HG03439 (cell line): Measurements from ENCODE around the gene MED26.

Source experiments
- ATAC-seq: cut with Tn5 transposase; IDR thresholded peaks from one replicate; pipeline ENCODE4 v1.9.1; 2021; ENCODE audit warnings: mild to moderate bottlenecking, moderate library complexity; ENCODE audit not compliant: unreplicated experiment

Gene MED26

GRCh38 chr19:16590876-16591802, 36.9 kb downstream of the MED26 start:
- ATAC-seq, result no peak

DNA sequence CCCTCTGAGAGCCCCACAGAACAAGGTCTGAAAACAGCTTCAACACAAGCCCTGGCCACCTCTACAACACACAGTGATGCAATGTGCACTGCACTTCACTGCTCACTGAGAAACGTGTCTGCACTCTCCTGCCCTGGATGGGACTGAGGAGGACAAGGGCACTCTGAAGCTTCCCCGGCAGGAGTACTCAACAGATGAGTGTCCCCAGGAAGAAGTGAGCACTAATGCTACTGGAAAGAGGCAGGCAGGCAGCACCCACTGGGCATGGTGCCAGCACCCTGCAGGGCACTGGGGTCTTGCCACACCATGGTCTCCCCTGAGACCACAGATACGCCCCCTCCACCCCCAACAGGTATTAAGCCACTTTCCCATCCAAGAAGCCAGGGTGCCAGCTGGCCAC, 38.1 kb downstream of the MED26 start:
- no peak for ATAC-seq

GRCh38 chr19:16588824-16589577, 39.0 kb downstream of the MED26 start:
- ATAC-seq, result no peak

- ATAC-seq, result peak; percentile 36
Observed at GRCh38 chr19:16587833-16588823, 39.9 kb downstream of the MED26 start.

- ATAC-seq, result no peak
Observed at GRCh38 chr19:16586991-16587832, 40.8 kb downstream of the MED26 start.

DNA sequence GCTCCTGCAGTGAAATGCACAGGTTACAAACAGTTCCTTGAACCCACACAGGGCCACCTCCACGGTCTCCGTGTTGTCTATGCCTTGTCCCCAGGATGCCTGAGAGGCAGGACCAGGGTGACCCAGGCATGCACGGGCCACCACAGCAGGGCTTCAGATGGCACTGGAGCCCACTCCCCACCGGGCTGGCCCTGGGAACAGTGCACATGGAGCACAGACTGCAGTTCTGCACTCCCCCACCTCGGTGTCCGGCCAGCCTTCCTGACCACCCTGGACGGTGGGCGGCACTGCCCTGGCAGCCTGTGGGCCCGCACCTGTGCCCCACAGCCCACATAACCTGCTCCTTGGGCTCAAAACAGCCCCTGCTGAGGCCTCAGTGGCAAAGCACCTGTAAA, 41.5 kb downstream of the MED26 start:
- no peak for ATAC-seq

DNA sequence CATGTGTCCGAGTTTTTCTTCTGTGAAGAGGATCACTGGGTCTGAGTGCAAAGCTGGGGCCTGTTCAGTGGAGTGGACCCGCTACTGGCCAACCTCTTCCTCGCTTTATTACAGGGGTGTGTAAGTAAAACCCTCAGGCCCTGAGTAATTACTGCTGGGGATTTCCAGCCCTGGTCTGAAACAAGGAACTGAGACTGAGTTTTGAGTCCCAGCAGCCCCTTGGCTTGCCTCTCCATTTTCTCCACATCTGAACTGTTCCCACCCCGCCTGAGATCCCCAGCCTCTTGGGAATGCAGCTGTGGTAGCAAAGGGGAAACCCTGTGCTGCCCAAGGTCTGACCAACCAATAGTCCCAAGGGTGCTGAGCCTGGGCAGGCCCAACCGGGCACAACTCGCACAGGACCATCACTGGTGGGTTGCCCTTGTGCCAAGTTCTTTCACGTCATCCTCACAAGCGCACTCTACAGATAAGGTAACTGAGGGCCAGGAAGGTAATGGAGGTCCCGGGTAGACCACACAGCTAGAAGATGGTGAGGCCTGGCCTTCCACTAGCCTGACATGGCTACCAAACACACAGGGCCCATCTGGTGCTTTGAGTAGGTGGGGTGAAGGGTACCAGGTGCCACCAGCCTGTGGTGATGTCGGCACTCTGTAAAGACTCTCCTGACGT, 42.1 kb downstream of the MED26 start:
- ATAC-seq, result peak; percentile 28

DNA sequence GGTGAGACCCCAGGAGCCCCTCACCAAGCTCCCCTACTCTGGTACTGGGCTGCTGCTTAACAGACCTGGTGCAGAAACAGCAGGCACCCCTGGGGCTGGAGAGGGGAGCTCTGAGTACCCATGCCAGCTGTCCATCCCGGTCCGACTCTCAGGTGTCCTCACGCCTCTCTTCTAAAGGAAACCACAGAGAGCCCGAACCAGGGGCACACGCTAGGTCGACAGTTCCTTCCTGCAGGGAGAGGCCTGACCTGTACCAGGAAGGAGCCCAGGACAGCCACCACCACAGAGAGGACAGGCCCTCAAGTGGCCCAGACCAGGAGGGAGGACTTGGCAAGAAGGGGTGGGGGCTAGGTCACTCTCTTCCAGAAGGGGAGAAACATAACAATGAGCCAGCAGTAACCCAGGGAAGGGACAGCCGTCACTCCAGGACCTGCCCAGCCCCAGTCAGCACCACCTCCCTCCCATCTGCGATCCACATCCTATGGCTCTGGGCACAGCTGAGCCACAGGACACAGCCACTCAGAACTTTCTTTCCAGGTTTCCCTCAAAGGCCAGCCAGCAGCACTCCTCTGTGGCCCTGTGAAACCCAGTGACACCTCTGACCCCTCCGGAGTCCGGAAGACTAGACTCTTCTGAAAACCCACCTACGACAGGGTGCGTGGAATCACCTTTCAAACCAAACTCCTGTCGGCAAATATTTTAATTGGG, 42.8 kb downstream of the MED26 start:
- no peak for ATAC-seq

DNA sequence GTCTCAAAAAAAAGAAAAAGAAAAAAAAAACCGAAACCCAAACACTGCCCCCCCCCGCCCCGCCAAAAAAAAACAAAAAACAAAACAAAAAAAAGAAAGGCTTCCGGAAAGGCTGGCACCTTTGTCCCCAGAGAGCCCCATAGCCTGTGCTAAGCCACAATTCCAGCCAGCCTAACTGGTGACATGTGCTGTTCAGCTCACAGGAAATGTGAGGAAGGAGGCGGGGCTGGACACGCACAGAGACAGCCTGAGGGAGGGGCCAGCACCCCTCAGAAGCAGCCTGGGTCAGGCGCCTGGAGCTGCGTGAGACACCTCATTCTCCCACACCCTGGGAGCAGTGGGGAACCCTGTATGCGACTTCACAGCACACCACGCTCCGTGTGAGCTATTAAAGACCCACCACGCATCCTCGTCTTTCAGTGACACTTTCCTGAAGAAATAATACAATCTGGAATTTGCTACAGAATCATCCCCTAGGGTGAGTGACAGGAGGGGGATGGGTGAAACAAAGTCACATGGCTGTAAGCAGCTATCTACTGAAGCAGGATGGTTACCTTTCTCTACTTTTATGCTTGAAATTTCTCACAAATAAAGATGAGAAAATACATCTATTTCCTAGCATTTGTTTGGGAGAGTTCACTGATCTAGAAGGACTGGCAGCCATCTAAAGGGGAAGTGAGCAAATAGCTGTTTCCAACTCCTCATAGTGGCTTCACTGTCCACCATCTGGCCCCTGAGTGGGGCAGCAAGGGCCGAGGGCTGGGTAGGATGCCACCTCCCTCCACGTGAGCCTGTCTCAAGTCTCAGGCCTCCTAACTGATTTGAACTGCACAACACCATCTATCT, 43.5 kb downstream of the MED26 start:
- ATAC-seq, result peak; percentile 41

GRCh38 chr19:16582486-16583261, 45.3 kb downstream of the MED26 start:
- no peak for ATAC-seq

GRCh38 chr19:16581971-16582343, 46.0 kb downstream of the MED26 start:
- ATAC-seq, result no peak

- no peak for ATAC-seq
Observed at GRCh38 chr19:16581145-16581970, 46.6 kb downstream of the MED26 start.

- no peak for ATAC-seq
Observed at GRCh38 chr19:16579381-16579780, 48.6 kb downstream of the MED26 start.

DNA sequence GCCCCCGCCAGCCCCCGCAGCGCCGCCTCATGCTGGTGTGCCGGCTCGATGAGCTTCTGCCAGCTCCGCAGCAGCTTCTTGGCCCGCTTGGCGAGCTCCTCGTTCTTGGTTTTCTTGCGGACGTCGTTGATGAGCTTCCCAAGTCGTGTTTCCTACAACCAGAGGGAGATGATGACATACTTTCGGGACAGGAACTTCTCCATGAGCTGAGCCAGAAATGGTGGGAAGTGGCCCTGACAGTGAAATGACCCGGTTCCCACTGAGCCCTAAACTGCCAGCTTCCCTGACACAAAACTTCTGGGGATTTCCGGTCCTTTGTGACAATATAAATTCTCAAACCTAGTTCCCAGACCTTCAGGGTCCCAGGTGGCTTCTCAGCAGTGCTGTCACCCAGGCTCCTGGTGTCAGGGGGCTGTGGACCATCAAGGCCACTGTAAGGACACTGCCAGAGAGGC, 50.4 kb downstream of the MED26 start:
- ATAC-seq, result no peak

DNA sequence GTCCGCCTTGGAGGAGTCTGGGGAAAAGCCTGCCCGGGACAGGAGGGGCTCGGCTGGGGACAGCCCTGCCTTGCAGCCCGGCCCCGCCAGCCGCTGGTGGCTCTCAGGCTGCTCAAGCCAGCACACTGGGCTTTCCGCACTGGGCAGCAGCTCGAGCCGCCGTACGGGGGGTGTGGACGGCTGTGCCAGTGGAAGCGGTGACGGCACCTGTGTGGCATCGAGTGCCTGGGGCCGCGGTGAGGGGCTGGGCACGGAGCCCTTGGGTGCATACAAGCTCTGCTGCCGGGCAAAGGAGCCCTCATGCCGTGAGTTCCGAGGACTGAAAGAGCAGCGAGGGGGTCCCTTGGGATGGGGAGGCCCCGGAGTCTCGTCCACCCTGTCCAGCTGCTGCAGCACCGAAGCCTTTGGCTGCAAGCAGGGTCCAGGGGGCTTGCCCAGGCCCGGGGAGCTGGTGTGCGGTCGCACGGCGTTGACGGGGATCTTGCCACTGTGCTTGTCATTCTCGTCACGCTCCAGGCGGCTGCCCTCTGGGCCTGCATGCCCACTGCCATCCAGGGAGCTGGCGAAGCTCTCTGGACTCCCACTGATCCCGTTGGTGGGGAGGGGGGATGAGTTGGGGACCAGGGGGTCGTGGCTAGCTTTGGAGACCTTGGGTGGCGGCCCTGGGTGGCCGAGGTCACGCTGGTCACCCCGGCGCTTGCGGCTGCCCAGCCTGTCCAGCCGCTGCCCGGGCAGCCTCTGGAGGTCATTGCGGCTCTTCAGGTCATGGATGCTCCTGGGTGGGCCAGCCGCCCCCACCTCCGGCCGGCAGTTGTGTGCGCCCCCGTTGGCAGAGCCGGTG, 51.1 kb downstream of the MED26 start:
- no peak for ATAC-seq
